Astrocyte of the cerebellum (primary cell): ENCODE results near the gene RBSN.

ENCODE experiments used
- DNase-seq: peaks from one replicate; pipeline ENCODE4 v3.0.0-alpha.2; 2011; ENCODE audit warnings: low read depth
- H3K4me3 ChIP-seq: 2 replicates; pipeline ENCODE4 v1.5.1; 2011; ENCODE audit warnings: mild to moderate bottlenecking, low read depth, low read length, moderate library complexity
- CTCF ChIP-seq: IDR thresholded peaks from 2 replicates; pipeline ENCODE4 v1.5.1; 2012; ENCODE audit warnings: low read length, low read depth, moderate library complexity, mild to moderate bottlenecking; ENCODE audit errors: missing control alignments
- in situ Hi-C: cut with HindIII; loops from 2 replicates; pipeline ENCODE4 v1.10.0; 2017; ENCODE audit warnings: low sequenced_read_pairs

Gene RBSN

GRCh38 chr3:15043408-15044171 lies 55.4 kb downstream of the RBSN start:
- no peak for TF ChIP-seq CTCF
- in situ Hi-C loops, result no loop called here
- H3K4me3 ChIP-seq, result no peak overlapping the region
- DNase-seq, result no peak

GRCh38 chr3:15042936-15043335 lies 56.0 kb downstream of the RBSN start:
- no peak for DNase-seq
- in situ Hi-C loops, result no loop called here
- H3K4me3 ChIP-seq, result no peak overlapping the region
- TF ChIP-seq CTCF, result no peak

DNA sequence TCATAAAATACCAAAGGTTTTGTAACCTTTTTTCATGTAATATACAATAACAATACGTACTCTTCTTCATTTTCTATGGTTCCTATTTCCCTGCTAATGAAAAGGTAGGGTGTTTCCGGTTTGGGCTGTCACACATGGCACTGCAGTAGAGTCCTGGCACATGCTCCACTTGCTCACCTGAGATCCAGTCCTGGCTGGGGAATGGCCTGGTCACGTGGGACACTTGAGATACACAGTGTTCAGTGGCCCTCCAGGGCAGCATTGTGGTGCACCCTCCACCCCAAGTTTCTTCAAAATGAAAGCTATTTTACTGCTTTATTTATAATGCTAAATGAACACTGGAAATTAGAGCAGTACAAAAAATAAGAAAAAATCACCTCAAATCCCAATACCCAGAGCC lies 57.0 kb downstream of the RBSN start:
- no peak for DNase-seq
- no peak overlapping the region for H3K4me3 ChIP-seq
- no peak for TF ChIP-seq CTCF
- in situ Hi-C loops, result no loop called here

- H3K4me3 ChIP-seq, result no peak overlapping the region
- DNase-seq, result no peak
- TF ChIP-seq CTCF, result no peak
- in situ Hi-C loops, result no loop called here
Observed at GRCh38 chr3:15040844-15041243, 58.1 kb downstream of the RBSN start.

GRCh38 chr3:15038306-15038705 lies 60.6 kb downstream of the RBSN start:
- no peak for TF ChIP-seq CTCF

DNA sequence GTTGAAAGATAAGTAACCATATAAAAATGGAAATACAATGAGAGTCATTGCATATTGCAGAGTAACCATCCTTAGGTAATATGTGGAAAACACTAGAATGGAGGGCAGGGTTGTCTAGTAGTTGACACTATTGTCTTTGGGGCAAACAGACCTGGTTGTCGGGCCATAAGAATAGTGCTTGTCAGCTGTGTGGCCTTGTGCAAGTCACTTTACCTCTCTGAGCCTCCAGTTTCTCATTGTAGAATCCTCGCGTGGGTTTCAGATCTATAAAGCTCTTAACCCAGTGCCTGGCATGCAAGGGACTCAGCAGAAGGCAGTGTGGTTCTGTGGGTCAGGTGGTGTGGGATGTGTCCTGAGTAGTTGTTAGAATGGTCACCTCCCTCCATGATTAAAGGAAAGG lies 65.8 kb downstream of the RBSN start:
- in situ Hi-C loops, result no loop called here
- no peak for TF ChIP-seq CTCF

More at GRCh38 chr3:15038306-15038705, 60.6 kb downstream of the RBSN start:
- no peak for DNase-seq
- H3K4me3 ChIP-seq, result no peak overlapping the region
- in situ Hi-C loops, result no loop called here

More for the DNA sequence above, 65.8 kb downstream of the RBSN start:
- no peak for DNase-seq
- no peak overlapping the region for H3K4me3 ChIP-seq
